OCI-LY3 (cell line): ENCODE data around the gene WDFY4.

Experiments
- H2AFZ ChIP-seq: fragments of 200-600, 300-600 bp; shearing (Covaris generic); 2 replicates; pipeline ENCODE4 v1.6.0; 2014; ENCODE audit warnings: antibody characterized with exemption, low read depth, low read length
- H3K27ac ChIP-seq: fragments of 200-600, 300-600 bp; sonication (generic); 2 replicates; pipeline ENCODE4 v1.5.1; 2014; ENCODE audit warnings: mild to moderate bottlenecking, low read length, moderate library complexity, mixed read lengths
- H3K27me3 ChIP-seq: fragments of 200-600, 300-600 bp; sonication (generic); 2 replicates; pipeline ENCODE4 v1.6.1; 2014; ENCODE audit warnings: low read depth, low read length, mixed read lengths
- H3K36me3 ChIP-seq: fragments of 200-600, 300-600 bp; sonication (generic); replicated peaks from 2 replicates; pipeline ENCODE3; 2014; ENCODE audit warnings: low read depth, low read length, mixed read lengths
- H3K4me1 ChIP-seq: fragments of 300-600, 200-600 bp; sonication (generic); 2 replicates; pipeline ENCODE4 v1.6.1; 2014; ENCODE audit warnings: low read length, mixed read lengths
- H3K4me2 ChIP-seq: fragments of 200-600, 300-600 bp; sonication (generic); 2 replicates; pipeline ENCODE4 v1.6.1; 2014; ENCODE audit warnings: low read length, mixed read lengths
- H3K4me3 ChIP-seq: fragments of 300-600, 200-600 bp; sonication (generic); 2 replicates; pipeline ENCODE4 v1.5.1; 2014; ENCODE audit warnings: antibody characterized with exemption, mild to moderate bottlenecking, low read length, moderate library complexity
- H3K79me2 ChIP-seq: fragments of 300-600, 200-600 bp; shearing (Covaris generic); 2 replicates; pipeline ENCODE4 v1.6.1; 2014; ENCODE audit warnings: mild to moderate bottlenecking, low read length, mixed read lengths
- H3K9ac ChIP-seq: fragments of 300-600, 200-600 bp; shearing (Covaris generic); 2 replicates; pipeline ENCODE4 v1.6.0; 2014; ENCODE audit warnings: mild to moderate bottlenecking, low read length, moderate library complexity
- H3K9me3 ChIP-seq: fragments of 200-600, 300-600 bp; shearing (Covaris generic); 2 replicates; pipeline ENCODE4 v1.6.1; 2014; ENCODE audit warnings: low read length, mixed read lengths; ENCODE audit not compliant: insufficient read depth
- H4K20me1 ChIP-seq: fragments of 200-600, 300-600 bp; sonication (generic); 2 replicates; pipeline ENCODE4 v1.6.1; 2016; ENCODE audit warnings: low read length, mixed read lengths; ENCODE audit not compliant: insufficient read depth
- CTCF ChIP-seq: fragments of 200-600, 300-600 bp; sonication (generic); IDR thresholded peaks from 2 replicates; pipeline ENCODE4 v1.5.1; 2014; ENCODE audit warnings: antibody characterized with exemption, low read length, low read depth
- EZH2phosphoT487 ChIP-seq: fragments of 200-600 bp; shearing (Covaris generic); IDR thresholded peaks from 2 replicates; pipeline ENCODE4 v1.6.1; 2018; ENCODE audit warnings: antibody characterized with exemption, mixed run types, low read depth

Gene WDFY4

DNA sequence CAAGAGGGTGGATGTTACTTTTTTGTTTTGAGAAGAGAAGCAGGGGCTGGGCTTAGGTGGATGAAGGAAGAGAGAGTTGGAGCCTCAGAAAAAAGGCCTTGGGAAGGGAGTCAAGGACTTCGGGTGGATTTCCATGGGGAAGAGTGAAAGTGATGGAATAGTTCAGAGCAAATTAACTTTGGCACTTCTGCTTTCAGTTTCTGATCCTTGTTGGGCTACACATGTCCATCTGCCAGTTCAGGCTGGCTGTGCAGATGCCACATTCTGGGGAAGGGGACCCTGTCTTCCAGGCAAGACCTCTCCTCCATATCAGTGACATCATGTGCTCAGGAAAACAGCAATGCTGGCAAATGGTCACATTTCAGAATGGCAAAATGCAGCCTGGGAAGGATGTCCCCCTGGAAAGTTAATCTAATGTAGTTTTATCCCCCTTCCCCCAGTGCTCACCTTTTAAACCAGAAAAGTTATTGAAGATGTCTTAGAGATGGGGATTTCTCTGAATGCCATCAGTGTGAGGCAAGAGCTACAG lies 86.0 kb downstream of the WDFY4 start:
- no peaks in the 10 kb centered on the region for H3K9me3 ChIP-seq
- peaks cover 46% of the 10 kb centered on the region for H3K36me3 ChIP-seq
- no peaks in the 10 kb centered on the region for H3K27me3 ChIP-seq
- no peak overlapping the region for H3K27ac ChIP-seq
- peaks cover 36% of the 10 kb centered on the region for H4K20me1 ChIP-seq
- no peak overlapping the region for H3K4me2 ChIP-seq
- no peak overlapping the region for H2AFZ ChIP-seq
- TF ChIP-seq CTCF (no peak), EZH2phosphoT487 (no peak)
- H3K4me3 ChIP-seq, result no peak overlapping the region
- peaks cover 14% of the 10 kb centered on the region for H3K4me1 ChIP-seq
- no peak overlapping the region for H3K9ac ChIP-seq
- H3K79me2 ChIP-seq, result peaks cover 54% of the 10 kb centered on the region

GRCh38 chr10:48771234-48771633 lies 86.6 kb downstream of the WDFY4 start:
- no peak overlapping the region for H3K9ac ChIP-seq
- H2AFZ ChIP-seq, result no peak overlapping the region
- H4K20me1 ChIP-seq, result peaks cover 30% of the 10 kb centered on the region
- TF ChIP-seq CTCF, result no peak
- TF ChIP-seq EZH2phosphoT487, result no peak
- H3K79me2 ChIP-seq, result peaks cover 48% of the 10 kb centered on the region
- H3K36me3 ChIP-seq, result peaks cover 44% of the 10 kb centered on the region
- H3K9me3 ChIP-seq, result no peaks in the 10 kb centered on the region
- H3K4me2 ChIP-seq, result no peak overlapping the region
- H3K27me3 ChIP-seq, result no peaks in the 10 kb centered on the region
- no peak overlapping the region for H3K4me3 ChIP-seq
- peaks cover 8% of the 10 kb centered on the region for H3K4me1 ChIP-seq
- H3K27ac ChIP-seq, result no peak overlapping the region

GRCh38 chr10:48772059-48772458 lies 87.4 kb downstream of the WDFY4 start:
- TF ChIP-seq CTCF, result no peak
- TF ChIP-seq EZH2phosphoT487, result no peak
- Histone ChIP-seq H3K9ac (no peak overlapping the region), H3K79me2 (peaks cover 40% of the 10 kb centered on the region), H3K4me3 (no peak overlapping the region), H4K20me1 (peaks cover 25% of the 10 kb centered on the region; the same call in 1 of the 2 replicates), H3K9me3 (no peaks in the 10 kb centered on the region), H3K4me2 (no peak overlapping the region), H3K36me3 (peaks cover 43% of the 10 kb centered on the region), H3K27ac (no peak overlapping the region), H2AFZ (no peak overlapping the region), H3K4me1 (peaks cover under 1% of the 10 kb centered on the region; the same call in 1 of the 2 replicates), H3K27me3 (no peaks in the 10 kb centered on the region)

- Histone ChIP-seq H3K4me1 (no peaks in the 10 kb centered on the region), H3K4me2 (no peak overlapping the region), H3K27me3 (no peaks in the 10 kb centered on the region), H3K9me3 (no peaks in the 10 kb centered on the region), H4K20me1 (0 out of 2 replicates have a peak, but pooled peaks cover 19% of the 10 kb centered on the region), H3K79me2 (peaks cover 30% of the 10 kb centered on the region), H3K9ac (no peak overlapping the region), H3K4me3 (no peak overlapping the region), H3K27ac (no peak overlapping the region), H2AFZ (no peak overlapping the region), H3K36me3 (peaks cover 37% of the 10 kb centered on the region)
- no peak for TF ChIP-seq CTCF
- no peak for TF ChIP-seq EZH2phosphoT487
Measured at GRCh38 chr10:48773580-48773979, 88.9 kb downstream of the WDFY4 start.
